HG03103 (cell line): Measurements from ENCODE around the gene CASK.
"Not testable (repeated sequence)": the region's sequence is repeated elsewhere in the genome, so short reads cannot be mapped to it uniquely, and the experiment has no call there.

Experiments
- ATAC-seq: cut with Tn5 transposase; IDR thresholded peaks from one replicate; pipeline ENCODE4 v1.9.1; 2021; ENCODE audit warnings: low read depth; ENCODE audit not compliant: unreplicated experiment

The CASK gene

GRCh38 chrX:41526271-41526670 is 397.1 kb downstream of the CASK start:
- no peak for ATAC-seq

- ATAC-seq = no peak
Observed at GRCh38 chrX:41522671-41523070, 400.7 kb downstream of the CASK start.

GRCh38 chrX:41522081-41522480 is 401.3 kb downstream of the CASK start:
- ATAC-seq = no peak

GRCh38 chrX:41519468-41519867 is 403.9 kb downstream of the CASK start:
- ATAC-seq = no peak

GRCh38 chrX:41518841-41519220 is 404.5 kb downstream of the CASK start:
- no peak for ATAC-seq

GRCh38 chrX:41518127-41518840 is 405.1 kb downstream of the CASK start:
- ATAC-seq = no peak

- no peak for ATAC-seq
Observed at GRCh38 chrX:41516999-41517765, 406.2 kb downstream of the CASK start.

GRCh38 chrX:41516456-41516855 is 406.9 kb downstream of the CASK start:
- no peak for ATAC-seq

- no peak for ATAC-seq
Observed at GRCh38 chrX:41515376-41515775, 408.0 kb downstream of the CASK start.

- no peak for ATAC-seq
Observed at GRCh38 chrX:41514179-41514578, 409.2 kb downstream of the CASK start.

GRCh38 chrX:41512853-41513252 is 410.5 kb downstream of the CASK start:
- not testable (repeated sequence) for ATAC-seq

- ATAC-seq = peak; percentile 83
Observed at GRCh38 chrX:41512394-41512793, 411.0 kb downstream of the CASK start.

- ATAC-seq = no peak
Observed at GRCh38 chrX:41507919-41508318, 415.4 kb downstream of the CASK start.

GRCh38 chrX:41502004-41502403 is 421.4 kb downstream of the CASK start:
- ATAC-seq = no peak

- ATAC-seq = no peak
Observed at GRCh38 chrX:41499984-41500383, 423.4 kb downstream of the CASK start.

- no peak for ATAC-seq
Observed at GRCh38 chrX:41499195-41499594, 424.2 kb downstream of the CASK start.

GRCh38 chrX:41491267-41492004 is 431.9 kb downstream of the CASK start:
- no peak for ATAC-seq

GRCh38 chrX:41490446-41490845 is 432.9 kb downstream of the CASK start:
- no peak for ATAC-seq

GRCh38 chrX:41482154-41482850 is 441.1 kb downstream of the CASK start:
- no peak for ATAC-seq

GRCh38 chrX:41481264-41482109 is 441.9 kb downstream of the CASK start:
- ATAC-seq = no peak
